GM21619 (cell line): ENCODE data around the gene PAQR6.
"Not testable (repeated sequence)": the region's sequence is repeated elsewhere in the genome, so short reads cannot be mapped to it uniquely, and the experiment has no call there.

ENCODE experiments used
- ATAC-seq: cut with Tn5 transposase; IDR thresholded peaks from one replicate; pipeline ENCODE4 v1.9.1; 2021; ENCODE audit not compliant: unreplicated experiment

Gene PAQR6

GRCh38 chr1:156232201-156232894 is 15.5 kb downstream of the PAQR6 start:
- ATAC-seq = no peak

GRCh38 chr1:156230473-156230837 is 17.4 kb downstream of the PAQR6 start:
- no peak for ATAC-seq

- no peak for ATAC-seq
Observed at GRCh38 chr1:156229809-156230472, 17.9 kb downstream of the PAQR6 start.

GRCh38 chr1:156228501-156228900 is 19.4 kb downstream of the PAQR6 start:
- no peak for ATAC-seq

GRCh38 chr1:156226782-156227181 is 21.1 kb downstream of the PAQR6 start:
- ATAC-seq = peak; percentile 8

GRCh38 chr1:156226116-156226538 is 21.7 kb downstream of the PAQR6 start:
- ATAC-seq = peak; percentile 65

GRCh38 chr1:156225677-156226014 is 22.2 kb downstream of the PAQR6 start:
- ATAC-seq = no peak

GRCh38 chr1:156221986-156222692 is 25.7 kb downstream of the PAQR6 start:
- no peak for ATAC-seq

- no peak for ATAC-seq
Observed at GRCh38 chr1:156220226-156220625, 27.6 kb downstream of the PAQR6 start.

- no peak for ATAC-seq
Observed at GRCh38 chr1:156217871-156218270, 30.0 kb downstream of the PAQR6 start.

- ATAC-seq = not testable (repeated sequence)
Observed at GRCh38 chr1:156216361-156217086, 31.3 kb downstream of the PAQR6 start.

- no peak for ATAC-seq
Observed at GRCh38 chr1:156214024-156214748, 33.7 kb downstream of the PAQR6 start.

GRCh38 chr1:156213644-156213966 is 34.3 kb downstream of the PAQR6 start:
- ATAC-seq = no peak

- peak; percentile 85 for ATAC-seq
Observed at GRCh38 chr1:156212833-156213643, 34.8 kb downstream of the PAQR6 start, which contains the start of gene PMF1. Gene PMF1 (plus strand): TSS chr1:156213007. CDS start chr1:156213016, 9 bp downstream.

GRCh38 chr1:156212130-156212529 is 35.7 kb downstream of the PAQR6 start:
- no peak for ATAC-seq

- no peak for ATAC-seq
Observed at GRCh38 chr1:156211243-156211642, 36.6 kb downstream of the PAQR6 start.

GRCh38 chr1:156204686-156205085 is 43.2 kb downstream of the PAQR6 start:
- ATAC-seq = no peak

GRCh38 chr1:156203331-156203730 is 44.5 kb downstream of the PAQR6 start:
- ATAC-seq = no peak

GRCh38 chr1:156200044-156200443 is 47.8 kb downstream of the PAQR6 start:
- no peak for ATAC-seq

- ATAC-seq = no peak
Observed at GRCh38 chr1:156198831-156199349, 49.0 kb downstream of the PAQR6 start.
